IMR-90 (cell line): ENCODE data around the gene PPHLN1. TPM values are rescaled to one million over a fixed set of nuclear protein-coding genes. Genes with fewer than 3 reads are reported as not detected.

Source experiments
- ATAC-seq: fragments of 200-7000 bp; cut with Tn5 transposase; 2 replicates; pipeline ENCODE4 v1.9.1; 2020; ENCODE audit warnings: low read depth, mild to moderate bottlenecking, moderate library complexity
- BruUV-seq: library from RNA; stranded (reverse); fragments of 400-500 nt; replicated peaks from 2 replicates; lab custom pipeline; 2021; lab: Mats Ljungman, UMichigan
- CTCF ChIA-PET: fragments of 300-600 bp; formaldehyde crosslinking; extraction: SDS; loops from one replicate; lab custom pipeline; 2021; ENCODE audit warnings: antibody characterized with exemption; lab: Yijun Ruan, JAX
- POLR2A ChIA-PET: fragments of 300-600 bp; sonication (Branson Sonifier 250); formaldehyde crosslinking; loops from one replicate; lab custom pipeline; 2022; ENCODE audit warnings: antibody characterized with exemption; ENCODE audit not compliant: unreplicated experiment; lab: Charles Lee
- DNase-seq: peaks from one replicate; pipeline ENCODE4 v3.0.0; 2013
- H2AFZ ChIP-seq: replicated peaks from 2 replicates; pipeline ENCODE3; 2013; ENCODE audit warnings: low read length, mild to moderate bottlenecking; ENCODE audit not compliant: poor library complexity
- H2AK5ac ChIP-seq: 2 replicates; pipeline ENCODE4 v1.6.1; 2013; ENCODE audit warnings: low read depth, low read length, inconsistent platforms
- H2AK9ac ChIP-seq: replicated peaks from 2 replicates; pipeline ENCODE3; 2013; ENCODE audit warnings: mild to moderate bottlenecking, low read depth, low read length, moderate library complexity; ENCODE audit not compliant: poor library complexity
- H2BK120ac ChIP-seq: 2 replicates; pipeline ENCODE4 v1.6.1; 2013; ENCODE audit warnings: low read depth, low read length, inconsistent platforms
- H2BK15ac ChIP-seq: 3 replicates; pipeline ENCODE4 v1.6.1; 2013; ENCODE audit warnings: low read depth, low read length, inconsistent platforms
- H2BK20ac ChIP-seq: 2 replicates; pipeline ENCODE4 v1.6.1; 2013; ENCODE audit warnings: low read depth, mild to moderate bottlenecking, inconsistent platforms, low read length, moderate library complexity
- H2BK5ac ChIP-seq: 2 replicates; pipeline ENCODE4 v1.6.1; 2013; ENCODE audit warnings: mild to moderate bottlenecking, low read depth, low read length, inconsistent platforms; ENCODE audit not compliant: poor library complexity, severe bottlenecking
- H3K14ac ChIP-seq: replicated peaks from 2 replicates; pipeline ENCODE4 v1.6.1; 2013; ENCODE audit warnings: low read depth, low read length, inconsistent platforms
- H3K18ac ChIP-seq: 2 replicates; pipeline ENCODE4 v1.6.1; 2013; ENCODE audit warnings: low read depth, low read length, control low read depth
- H3K23ac ChIP-seq: 2 replicates; pipeline ENCODE4 v1.6.1; 2013; ENCODE audit warnings: low read depth, low read length, inconsistent platforms
- H3K27ac ChIP-seq: 2 replicates; pipeline ENCODE4 v1.5.1; 2013; ENCODE audit warnings: mild to moderate bottlenecking, control low read depth, low read length; ENCODE audit not compliant: insufficient read depth
- H3K27me3 ChIP-seq: 2 replicates; pipeline ENCODE4 v1.6.1; 2013; ENCODE audit warnings: low read length; ENCODE audit not compliant: control insufficient read depth, insufficient read depth
- H3K36me3 ChIP-seq: 2 replicates; pipeline ENCODE4 v1.6.1; 2013; ENCODE audit warnings: low read length, mixed read lengths; ENCODE audit not compliant: control insufficient read depth, insufficient read depth
- H3K4ac ChIP-seq: 2 replicates; pipeline ENCODE4 v1.6.1; 2013; ENCODE audit warnings: low read depth, low read length, inconsistent platforms
- H3K4me1 ChIP-seq: 2 replicates; pipeline ENCODE4 v1.6.1; 2013; ENCODE audit warnings: low read length, mixed read lengths; ENCODE audit not compliant: control insufficient read depth, insufficient read depth
- H3K4me2 ChIP-seq: 2 replicates; pipeline ENCODE4 v1.6.1; 2013; ENCODE audit warnings: low read depth, mild to moderate bottlenecking, control low read depth, low read length, moderate library complexity
- H3K4me3 ChIP-seq: 2 replicates; pipeline ENCODE4 v1.5.1; 2013; ENCODE audit warnings: low read depth, mild to moderate bottlenecking, control low read depth, low read length, moderate library complexity; ENCODE audit not compliant: insufficient read depth
- H3K56ac ChIP-seq: 2 replicates; pipeline ENCODE4 v1.6.1; 2013; ENCODE audit warnings: low read length, inconsistent platforms; ENCODE audit not compliant: insufficient read depth; ENCODE audit errors: extremely low read depth
- H3K79me1 ChIP-seq, 2 experiments: 2 replicates each; pipeline ENCODE4 v1.6.1; 2013; ENCODE audit warnings: low read length in 2 of 2, inconsistent platforms in 1 of 2, low read depth in 1 of 2
- H3K9ac ChIP-seq: 2 replicates; pipeline ENCODE4 v1.6.1; 2013; ENCODE audit warnings: low read depth, low read length, control low read depth
- H3K9me1 ChIP-seq: 2 replicates; pipeline ENCODE4 v1.6.1; 2013; ENCODE audit warnings: low read length, inconsistent platforms; ENCODE audit not compliant: insufficient read depth
- H3K9me3 ChIP-seq: 2 replicates; pipeline ENCODE4 v1.6.1; 2013; ENCODE audit warnings: low read length; ENCODE audit not compliant: control insufficient read depth, insufficient read depth
- H4K20me1 ChIP-seq: 2 replicates; pipeline ENCODE4 v1.6.1; 2013; ENCODE audit warnings: low read length, inconsistent platforms; ENCODE audit not compliant: insufficient read depth
- H4K5ac ChIP-seq: 2 replicates; pipeline ENCODE4 v1.6.1; 2013; ENCODE audit warnings: mild to moderate bottlenecking, low read depth, low read length, control low read depth
- H4K8ac ChIP-seq, 2 experiments: 2 replicates each; pipeline ENCODE4 v1.6.1; 2013; ENCODE audit warnings: low read depth in 2 of 2, low read length in 2 of 2, control low read depth in 1 of 2, inconsistent platforms in 1 of 2
- H4K91ac ChIP-seq: 2 replicates; pipeline ENCODE4 v1.6.1; 2013; ENCODE audit warnings: low read depth, low read length, inconsistent platforms; ENCODE audit not compliant: insufficient read depth
- BHLHE40 ChIP-seq: fragments of 150-350 bp; IDR thresholded peaks from 2 replicates; pipeline ENCODE4 v1.6.1; 2016; ENCODE audit warnings: mild to moderate bottlenecking, low read depth, low read length
- CHD1 ChIP-seq: IDR thresholded peaks from 2 replicates; pipeline ENCODE4 v1.6.1; 2012; ENCODE audit warnings: low read depth, low read length, improper control_type of control experiment
- FOS ChIP-seq: fragments of 150-350 bp; IDR thresholded peaks from 2 replicates; pipeline ENCODE4 v1.6.1; 2016; ENCODE audit warnings: low read depth, low read length
- RCOR1 ChIP-seq: IDR thresholded peaks from 2 replicates; pipeline ENCODE4 v1.6.1; 2012; ENCODE audit warnings: mild to moderate bottlenecking, low read length, improper control_type of control experiment; ENCODE audit not compliant: insufficient replicate concordance
- RFX5 ChIP-seq: IDR thresholded peaks from 2 replicates; pipeline ENCODE4 v1.8.0; 2012; ENCODE audit warnings: low read depth, mild to moderate bottlenecking, low read length, moderate library complexity
- WGBS, 2 experiments: methylation state at CpG; one replicate each; pipeline versions ENCODE4 v1.1.5 to v1.1.7; 2013; ENCODE audit warnings: missing lambda C conversion rate in 2 of 2; ENCODE audit not compliant: insufficient read length in 1 of 2; ENCODE audit errors: extremely low coverage in 2 of 2; 5-methylcytosine and 5-hydroxymethylcytosine counted together
- dilution Hi-C: fragments of 300-500 bp; cut with HindIII; formaldehyde crosslinking; loops from one replicate; pipeline ENCODE4 v1.14.3; 2018; ENCODE audit warnings: low sequenced_read_pairs; ENCODE audit not compliant: unreplicated experiment
- in situ Hi-C: fragments of 300-500 bp; cut with MboI; formaldehyde crosslinking; loops from 3 replicates; pipeline ENCODE4 v1.14.3; 2019; ENCODE audit warnings: low sequenced_read_pairs, inconsistent platforms, mixed read lengths
- intact Hi-C: fragments of 100-400 bp; cut with micrococcal nuclease; formaldehyde crosslinking; loops from 2 replicates; pipeline ENCODE4 v1.10.0; 2022
- polyA plus RNA-seq, 3 experiments: library from polyadenylated mRNA; depleted of rRNA; stranded (reverse); fragments of >200 nt; gene quantifications; 2 replicates each; pipeline ENCODE4 v1.2.3, GENCODE V29; 2012; ENCODE audit warnings: low replicate concordance in 1 of 3
- total RNA-seq: library from RNA; depleted of rRNA; stranded (reverse); fragments of >200 nt; gene quantifications from 2 replicates; pipeline ENCODE4 v1.2.3, GENCODE V29; 2012
- TF ChIP-seq, protein P1 (sequence below): conservative IDR thresholded peaks from 2 replicates; pipeline ENCODE4 v1.5.1; 2012; ENCODE audit warnings: mild to moderate bottlenecking, low read depth, low read length, improper control_type of control experiment
- TF ChIP-seq, protein P2 (sequence below): fragments of 150-350 bp; IDR thresholded peaks from 2 replicates; pipeline ENCODE4 v1.6.1; 2017; ENCODE audit warnings: mild to moderate bottlenecking, antibody characterized with exemption, low read length, low read depth

The PPHLN1 gene
- total and polyA plus RNA-seq, 2 of the 4 experiments (the other 2 are of a cell fraction) = 50.7 to 54.3 TPM

DNA sequence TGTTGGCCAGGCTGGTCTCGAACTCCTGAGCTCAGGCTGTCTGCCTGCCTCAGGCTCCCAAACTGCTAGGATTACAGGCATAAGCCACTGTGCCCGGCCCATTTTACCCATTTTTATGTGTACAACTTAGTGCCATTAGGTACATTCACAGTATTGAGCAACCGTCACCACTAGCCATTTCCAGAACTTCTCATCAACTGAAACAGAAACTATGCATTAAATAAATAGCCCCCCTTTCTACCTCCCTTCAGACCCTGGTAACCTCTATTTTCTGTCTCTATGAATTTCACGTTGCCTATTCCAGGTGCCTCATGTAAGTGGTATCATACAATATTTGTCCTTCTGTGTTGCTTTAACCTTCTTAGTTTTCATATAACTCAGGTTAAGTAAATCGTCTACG lies 16.0 kb upstream of the PPHLN1 start:
- CTCF ChIA-PET = interaction anchor here (0.6 kb wide), 1 partner anchor 215 kb away, joined by 3 read pairs; no protein-coding TSS in a partner anchor
- Histone ChIP-seq H4K91ac (no peak overlapping the region), H4K8ac (no peak overlapping the region), H3K79me1 (no peaks in the 10 kb centered on the region), H4K20me1 (no peaks in the 10 kb centered on the region), H3K36me3 (0 out of 2 replicates have a peak, but pooled peaks cover 3% of the 10 kb centered on the region), H3K4me2 (no peak overlapping the region), H3K56ac (no peak overlapping the region), H2BK15ac (no peak overlapping the region), H3K4ac (no peak overlapping the region), H3K14ac (no peak overlapping the region), H3K9me3 (no peaks in the 10 kb centered on the region), H3K9me1 (no peaks in the 10 kb centered on the region), H2BK20ac (no peak overlapping the region), H2AK9ac (no peak overlapping the region), H3K18ac (no peak overlapping the region), H3K27me3 (no peaks in the 10 kb centered on the region), H2BK5ac (no peak overlapping the region), H3K27ac (no peak overlapping the region), H3K9ac (no peak overlapping the region), H3K23ac (no peak overlapping the region), H3K4me1 (no peaks in the 10 kb centered on the region), H3K4me3 (no peak overlapping the region), H4K5ac (no peak overlapping the region), H2AK5ac (no peak overlapping the region), H2BK120ac (no peak overlapping the region), H2AFZ (no peak overlapping the region)
- TF ChIP-seq FOS (no peak), BHLHE40 (no peak), RCOR1 (no peak), RFX5 (no peak), CHD1 (no peak)
- TF ChIP-seq, protein P1, sequence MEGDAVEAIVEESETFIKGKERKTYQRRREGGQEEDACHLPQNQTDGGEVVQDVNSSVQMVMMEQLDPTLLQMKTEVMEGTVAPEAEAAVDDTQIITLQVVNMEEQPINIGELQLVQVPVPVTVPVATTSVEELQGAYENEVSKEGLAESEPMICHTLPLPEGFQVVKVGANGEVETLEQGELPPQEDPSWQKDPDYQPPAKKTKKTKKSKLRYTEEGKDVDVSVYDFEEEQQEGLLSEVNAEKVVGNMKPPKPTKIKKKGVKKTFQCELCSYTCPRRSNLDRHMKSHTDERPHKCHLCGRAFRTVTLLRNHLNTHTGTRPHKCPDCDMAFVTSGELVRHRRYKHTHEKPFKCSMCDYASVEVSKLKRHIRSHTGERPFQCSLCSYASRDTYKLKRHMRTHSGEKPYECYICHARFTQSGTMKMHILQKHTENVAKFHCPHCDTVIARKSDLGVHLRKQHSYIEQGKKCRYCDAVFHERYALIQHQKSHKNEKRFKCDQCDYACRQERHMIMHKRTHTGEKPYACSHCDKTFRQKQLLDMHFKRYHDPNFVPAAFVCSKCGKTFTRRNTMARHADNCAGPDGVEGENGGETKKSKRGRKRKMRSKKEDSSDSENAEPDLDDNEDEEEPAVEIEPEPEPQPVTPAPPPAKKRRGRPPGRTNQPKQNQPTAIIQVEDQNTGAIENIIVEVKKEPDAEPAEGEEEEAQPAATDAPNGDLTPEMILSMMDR = no peak
- TF ChIP-seq, protein P2, sequence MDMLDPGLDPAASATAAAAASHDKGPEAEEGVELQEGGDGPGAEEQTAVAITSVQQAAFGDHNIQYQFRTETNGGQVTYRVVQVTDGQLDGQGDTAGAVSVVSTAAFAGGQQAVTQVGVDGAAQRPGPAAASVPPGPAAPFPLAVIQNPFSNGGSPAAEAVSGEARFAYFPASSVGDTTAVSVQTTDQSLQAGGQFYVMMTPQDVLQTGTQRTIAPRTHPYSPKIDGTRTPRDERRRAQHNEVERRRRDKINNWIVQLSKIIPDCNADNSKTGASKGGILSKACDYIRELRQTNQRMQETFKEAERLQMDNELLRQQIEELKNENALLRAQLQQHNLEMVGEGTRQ = no peak
- in situ Hi-C loops = no loop called here
- ATAC-seq (no peak), DNase-seq (no peak)
- intact Hi-C loops = no loop called here
- WGBS, 2 experiments = no CpG with 5 or more reads among the region's 6 CpGs
- POLR2A ChIA-PET = no interaction called here
- no TSS peak for BruUV-seq
- dilution Hi-C loops = no loop called here
